Endothelial cell of hepatic sinusoid (primary cell): ENCODE results near the gene ACACA.

Source experiments
- in situ Hi-C: cut with HindIII; loops from 2 replicates; pipeline ENCODE4 v1.10.0; 2017; ENCODE audit warnings: low sequenced_read_pairs

Gene ACACA

DNA sequence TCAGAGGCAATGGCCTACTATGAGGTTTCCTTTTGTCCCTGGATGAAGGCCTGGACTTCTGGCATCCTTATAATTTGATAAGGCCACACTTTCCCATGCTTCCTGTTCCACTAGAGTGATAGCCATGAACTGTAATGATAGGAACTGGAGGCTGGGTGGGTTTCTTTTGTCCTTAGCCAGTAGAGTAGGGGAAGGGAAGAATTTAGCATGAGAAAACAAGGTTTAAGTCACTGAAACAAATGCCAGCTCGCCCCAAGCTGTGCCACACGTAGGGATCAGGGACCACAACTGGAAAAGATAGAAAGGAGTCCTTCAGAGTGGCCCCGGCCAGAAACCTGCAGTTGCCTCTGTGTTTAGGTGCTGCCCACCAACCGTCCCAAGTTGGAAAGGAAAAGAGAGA is 111.7 kb downstream of the ACACA start:
- in situ Hi-C loops, result no loop called here

DNA sequence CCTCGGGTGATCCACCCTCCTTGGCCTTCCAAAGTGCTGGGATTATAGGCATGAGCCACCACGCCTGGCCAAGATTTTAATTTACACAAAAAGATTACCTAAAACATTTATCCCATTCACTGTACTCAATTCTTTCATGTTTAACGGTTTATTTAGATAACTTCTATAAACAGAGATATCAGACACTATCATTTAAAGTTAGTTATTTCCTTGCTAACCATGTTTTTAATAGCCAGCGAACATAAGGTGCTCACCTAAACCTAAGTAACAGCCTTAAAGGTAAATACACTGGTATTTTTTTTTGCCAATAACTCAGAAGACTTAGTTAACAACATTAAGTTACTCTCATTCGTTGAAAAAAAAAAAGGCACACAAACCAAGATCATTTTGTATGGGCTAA is 112.9 kb downstream of the ACACA start:
- in situ Hi-C loops, result no loop called here

- in situ Hi-C loops, result no loop called here
Measured at GRCh38 chr17:37292429-37293139, 114.1 kb downstream of the ACACA start.

GRCh38 chr17:37291351-37291750 is 115.3 kb downstream of the ACACA start:
- in situ Hi-C loops, result no loop called here

DNA sequence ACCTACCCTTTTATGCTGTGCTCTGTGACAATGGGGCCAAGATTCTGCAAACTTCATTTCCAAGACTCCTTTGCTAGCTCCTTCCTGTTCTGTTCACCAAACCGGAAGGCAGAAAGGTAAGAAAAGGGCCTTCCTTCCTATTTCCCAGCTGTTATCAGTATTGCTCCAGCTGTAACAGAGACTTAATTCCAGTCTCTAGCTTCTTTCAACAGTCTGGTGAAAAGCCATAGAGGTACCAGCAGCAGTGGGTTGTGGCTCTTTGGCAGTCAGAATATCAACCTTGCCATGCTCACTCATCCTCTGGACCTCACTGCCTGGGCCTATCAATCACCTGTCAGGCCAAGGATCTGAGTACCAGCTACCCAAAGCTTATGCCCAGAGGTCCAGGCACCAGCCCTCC is 120.2 kb downstream of the ACACA start:
- in situ Hi-C loops, result no loop called here

DNA sequence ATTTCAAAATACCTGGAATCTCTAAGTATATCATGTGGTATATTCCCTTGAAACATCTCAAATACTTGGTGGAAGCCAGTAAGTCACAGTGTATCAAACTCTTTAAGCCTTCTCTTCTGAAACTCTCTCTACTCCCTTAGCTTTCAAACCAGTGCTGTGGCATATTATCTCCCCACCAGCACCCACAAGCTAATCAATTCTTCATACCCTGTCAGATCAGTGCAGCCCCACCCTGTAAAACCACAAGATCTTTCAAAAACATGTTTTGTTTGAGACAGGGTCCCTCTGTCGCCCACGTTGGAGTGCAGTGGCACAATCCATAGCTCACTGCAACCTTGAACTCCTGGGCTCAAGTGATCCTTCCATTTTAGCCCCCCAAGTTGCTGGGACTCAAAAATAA is 122.4 kb downstream of the ACACA start:
- in situ Hi-C loops, result no loop called here

DNA sequence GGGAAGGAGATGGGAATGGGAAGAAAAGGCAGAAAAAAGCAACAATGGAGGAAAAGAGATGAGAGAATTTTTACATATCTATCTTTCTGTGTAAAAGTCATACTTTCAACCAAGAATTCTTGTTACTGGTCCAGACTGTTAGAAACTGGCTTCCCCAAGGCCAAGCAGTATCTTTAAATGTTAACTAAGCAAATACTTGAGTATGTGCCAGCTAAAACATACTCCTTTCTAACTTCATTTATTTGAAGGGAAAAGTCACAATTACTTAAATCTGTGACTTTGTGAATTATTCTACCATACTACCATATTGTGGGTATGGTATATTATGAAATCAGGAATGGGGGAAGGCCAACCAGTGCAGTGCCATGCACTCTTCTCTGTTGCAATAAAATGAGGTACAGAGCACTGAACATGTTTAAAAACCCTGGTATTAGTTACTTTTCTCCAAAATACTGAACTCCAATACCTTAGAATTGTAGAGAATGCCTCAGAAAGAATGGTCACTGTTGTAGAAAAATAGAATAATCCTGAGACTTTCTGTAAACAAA is 123.1 kb downstream of the ACACA start:
- in situ Hi-C loops, result no loop called here

- in situ Hi-C loops, result no loop called here
Measured at GRCh38 chr17:37280841-37281240, 125.8 kb downstream of the ACACA start.

DNA sequence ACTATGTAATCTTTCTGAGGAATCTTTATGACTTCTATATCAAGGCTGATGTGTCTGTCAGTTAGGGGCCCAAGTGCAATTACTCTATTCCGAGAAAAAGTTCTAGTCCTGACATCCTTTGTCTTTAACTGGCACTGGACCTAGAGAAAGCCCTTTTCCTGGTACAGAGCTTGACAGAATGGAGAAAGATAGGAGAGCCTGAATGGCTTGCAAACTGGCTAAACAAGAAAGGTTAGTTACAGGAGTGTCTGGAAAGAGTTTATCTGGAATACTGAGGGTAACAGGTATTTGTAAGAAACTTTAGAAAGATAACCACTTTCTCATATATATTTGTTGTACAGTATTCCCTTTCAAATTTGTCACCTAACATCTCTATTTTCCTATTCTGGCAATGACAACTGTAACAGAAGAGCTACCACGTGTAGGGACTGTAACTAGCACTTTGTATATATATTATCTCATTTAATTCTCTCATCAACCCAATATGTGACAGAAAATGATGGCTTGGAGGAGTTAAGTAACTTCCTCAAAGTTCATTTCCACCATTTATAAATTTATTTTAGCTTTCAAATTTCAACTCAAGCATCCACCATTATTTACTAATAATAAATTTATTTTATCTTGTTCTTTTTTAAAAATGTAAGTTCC is 128.3 kb downstream of the ACACA start:
- in situ Hi-C loops, result no loop called here

DNA sequence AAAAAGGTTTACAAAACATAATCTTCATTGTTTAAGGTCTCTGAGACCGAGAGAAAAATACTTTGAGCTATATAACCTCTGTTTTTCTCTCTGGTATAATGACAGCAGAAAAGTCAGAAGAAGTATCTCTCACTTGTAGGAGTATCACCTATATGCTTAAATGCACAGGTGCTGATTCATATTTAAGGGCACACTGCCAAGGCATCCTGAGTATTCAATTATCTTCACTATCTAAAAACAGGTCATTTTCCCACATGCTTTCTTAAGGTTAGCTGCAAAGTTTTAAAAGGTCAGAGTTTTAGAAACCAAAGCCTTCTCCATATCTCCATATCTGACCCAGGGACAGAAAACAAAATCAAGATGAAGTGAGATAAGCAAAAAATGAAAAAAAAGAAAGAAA is 130.2 kb downstream of the ACACA start:
- in situ Hi-C loops, result no loop called here

- in situ Hi-C loops, result no loop called here
Measured at GRCh38 chr17:37274461-37274860, 132.2 kb downstream of the ACACA start.

GRCh38 chr17:37273409-37274051 is 133.1 kb downstream of the ACACA start:
- in situ Hi-C loops, result no loop called here

DNA sequence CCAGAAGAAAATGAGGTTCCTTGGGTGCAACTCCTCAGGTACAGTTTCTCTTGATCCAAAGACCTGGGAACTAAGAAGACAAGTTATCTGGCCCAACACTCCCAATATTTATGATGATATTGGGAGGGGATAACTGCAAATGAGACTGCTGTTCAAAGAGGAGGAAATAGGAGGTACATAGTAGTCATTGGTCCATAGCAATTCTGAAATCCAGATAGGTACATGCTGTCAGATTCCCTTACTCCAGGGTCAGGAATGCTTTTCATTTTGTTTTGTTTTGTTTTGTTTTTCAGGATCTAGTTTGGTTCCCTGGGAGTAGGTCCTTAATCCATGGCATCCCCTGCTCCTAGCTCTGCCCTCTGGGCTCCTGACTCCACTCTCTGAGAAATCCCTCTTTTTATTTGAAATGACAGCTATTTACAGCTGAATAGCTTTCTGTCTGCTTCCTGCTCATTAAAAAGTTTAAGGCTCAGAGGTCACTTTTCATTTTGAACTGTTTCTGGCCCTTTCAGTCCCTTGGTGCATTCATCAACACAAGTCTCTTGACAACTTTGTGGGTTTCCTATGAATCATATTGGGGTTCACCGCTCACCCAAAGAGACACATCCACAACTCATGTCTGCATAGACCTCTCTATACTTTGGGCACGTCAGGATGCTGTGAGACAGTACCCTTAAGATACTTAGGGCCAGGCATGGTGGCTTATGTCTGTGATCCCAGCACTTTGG is 141.0 kb downstream of the ACACA start:
- in situ Hi-C loops, result no loop called here

DNA sequence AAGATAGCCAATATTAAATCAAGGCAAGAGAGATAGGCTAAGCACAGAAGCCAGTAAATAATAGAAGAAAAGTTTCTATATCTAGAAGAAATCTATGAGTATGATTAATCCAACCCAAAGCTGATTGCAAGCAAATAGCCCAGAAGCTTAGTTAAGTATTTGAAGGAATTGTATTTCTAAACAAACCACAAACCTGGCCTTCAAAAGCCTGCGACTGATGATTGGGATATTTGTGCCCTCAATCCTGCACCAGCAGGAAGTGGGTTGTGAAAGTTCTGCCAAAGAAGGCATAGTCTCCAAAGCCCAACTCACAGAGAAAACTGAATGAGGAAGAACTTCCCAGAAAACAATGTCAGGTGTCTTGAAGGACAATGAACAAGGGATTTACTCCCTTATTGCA is 145.3 kb downstream of the ACACA start:
- in situ Hi-C loops, result no loop called here

DNA sequence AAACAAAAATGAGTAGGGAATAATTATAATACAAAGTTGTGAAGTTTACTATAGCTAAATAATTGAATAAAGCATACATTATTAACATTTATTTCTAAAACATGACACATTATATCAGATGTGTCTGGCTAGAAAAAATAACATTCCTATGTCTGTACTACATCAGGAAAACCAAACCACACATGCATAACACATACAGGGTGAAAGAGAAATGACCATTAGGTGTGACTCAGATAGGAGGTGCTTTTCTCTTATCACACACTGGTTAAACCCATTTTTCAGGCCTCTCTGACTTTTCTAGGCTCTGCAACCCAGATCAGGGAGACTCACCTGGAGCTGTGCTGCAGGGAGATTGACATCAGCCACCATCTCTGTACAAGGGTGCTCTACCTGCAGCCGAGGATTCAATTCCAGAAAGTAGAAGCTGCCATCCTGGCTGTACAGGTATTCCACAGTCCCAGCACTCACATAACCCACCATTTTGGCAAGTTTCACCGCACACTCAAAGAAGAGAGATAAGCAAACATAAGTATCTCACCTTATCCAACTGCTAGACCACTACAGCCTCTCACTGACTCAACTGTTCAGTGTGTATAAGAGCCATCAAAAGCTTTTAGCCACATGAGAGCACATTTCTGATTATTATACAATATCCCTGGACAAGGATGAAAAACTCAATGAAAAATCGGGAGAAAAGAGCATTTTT is 147.5 kb downstream of the ACACA start:
- in situ Hi-C loops, result no loop called here

DNA sequence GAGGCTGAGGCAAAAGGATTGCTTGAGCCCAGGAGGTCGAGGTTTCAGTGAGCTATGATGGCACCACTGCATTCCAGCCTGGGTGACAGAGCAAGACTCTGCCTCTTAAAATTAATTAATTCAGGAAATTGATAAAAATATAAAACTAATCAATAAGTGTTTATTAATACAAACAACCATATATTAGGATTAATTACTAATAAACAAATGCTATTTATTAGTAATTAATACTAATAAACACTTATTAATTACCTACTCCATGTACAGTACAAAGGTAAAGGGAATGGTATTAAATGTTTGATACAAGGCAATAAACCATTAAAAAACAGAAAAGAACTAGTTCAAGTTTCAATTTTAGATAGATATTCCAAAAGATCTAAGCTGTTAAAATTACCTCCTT is 150.0 kb downstream of the ACACA start:
- in situ Hi-C loops, result no loop called here

DNA sequence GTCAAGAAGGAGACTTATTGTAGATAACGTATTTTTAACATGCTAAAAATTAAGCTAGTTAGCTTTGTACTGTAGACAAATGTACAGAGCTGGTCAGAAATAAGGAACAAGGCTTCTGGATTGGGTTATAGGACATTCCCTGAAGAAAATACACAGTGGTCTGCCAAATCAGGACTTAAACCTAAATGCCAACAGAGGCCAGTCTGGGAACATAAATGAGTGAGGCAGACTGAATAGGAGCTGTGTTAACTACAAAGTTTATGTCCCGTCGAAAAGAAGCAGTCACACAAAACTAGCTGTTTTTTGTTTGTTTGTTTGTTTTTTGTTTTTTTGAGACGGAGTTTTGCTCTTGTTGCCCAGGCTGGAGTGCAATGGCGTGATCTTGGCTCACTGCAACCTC is 151.2 kb downstream of the ACACA start:
- in situ Hi-C loops, result no loop called here

- in situ Hi-C loops, result no loop called here
Measured at GRCh38 chr17:37247825-37248224, 158.8 kb downstream of the ACACA start.

DNA sequence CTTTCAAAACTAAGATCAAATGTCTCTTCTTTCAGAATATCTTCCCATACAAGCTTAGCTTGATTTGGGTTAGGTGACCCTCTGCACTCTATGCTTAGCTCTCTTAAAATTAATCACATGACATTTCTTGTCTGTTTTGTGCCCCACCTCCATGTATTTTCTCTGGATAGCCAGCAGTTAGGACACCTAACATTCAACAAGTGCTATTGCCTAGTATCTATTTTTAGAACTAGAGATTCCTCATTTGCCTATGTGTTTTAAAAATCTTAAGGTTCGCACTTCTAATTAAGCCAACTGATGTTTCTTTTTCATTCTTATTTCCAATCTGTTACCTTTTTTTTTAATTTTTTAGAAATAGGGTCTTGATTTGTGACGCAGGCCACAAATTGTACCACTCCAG is 160.6 kb downstream of the ACACA start:
- in situ Hi-C loops, result no loop called here

GRCh38 chr17:37240381-37240780 is 166.3 kb downstream of the ACACA start:
- in situ Hi-C loops, result no loop called here
